Spleen (tissue), 11 donors: ENCODE data around the gene RAD51B. TPM values are rescaled to one million over a fixed set of nuclear protein-coding genes. Genes with fewer than 3 reads are reported as not detected.

Experiments used
- DNase-seq: peaks from one replicate; pipeline ENCODE4 v3.0.0-alpha.2; 2020
- H3K27ac ChIP-seq, 8 donors: fragments of 200-600 bp; sonication (generic) in 7 of 8; 1 replicate in 4 of 8; 2 replicates in 4 of 8; pipeline versions ENCODE4 v1.5.0 to v1.8.0; 2016 to 2021; ENCODE audit warnings: inconsistent platforms in 4 of 8, mild to moderate bottlenecking in 4 of 8, moderate library complexity in 1 of 8
- H3K27me3 ChIP-seq, 7 donors: fragments of 200-600 bp; sonication (generic) in 6 of 7; replicated peaks in 1 of 7; 1 replicate in 4 of 7; 2 replicates in 3 of 7; pipeline versions ENCODE4 v1.5.0 to v1.8.0; 2016 to 2021; ENCODE audit warnings: inconsistent platforms in 3 of 7, mild to moderate bottlenecking in 1 of 7
- H3K36me3 ChIP-seq, 6 donors: fragments of 200-600 bp; sonication (generic) in 5 of 6; 1 replicate in 4 of 6; 2 replicates in 2 of 6; pipeline versions ENCODE4 v1.5.0 to v1.8.0; 2016 to 2021; ENCODE audit warnings: inconsistent platforms in 2 of 6
- H3K4me1 ChIP-seq, 6 donors: fragments of 200-600 bp; sonication (generic) in 5 of 6; 1 replicate in 3 of 6; 2 replicates in 3 of 6; pipeline versions ENCODE4 v1.5.0 to v1.8.0; 2016 to 2021; ENCODE audit warnings: inconsistent platforms in 3 of 6
- H3K4me3 ChIP-seq, 8 donors: fragments of 200-600 bp; sonication (generic) in 7 of 8; 1 replicate in 4 of 8; 2 replicates in 4 of 8; pipeline versions ENCODE4 v1.5.0 to v1.8.0; 2016 to 2021; ENCODE audit warnings: inconsistent platforms in 4 of 8, mild to moderate bottlenecking in 4 of 8, moderate library complexity in 2 of 8
- H3K9me3 ChIP-seq, 8 donors: fragments of 200-600 bp; sonication (generic) in 7 of 8; 1 replicate in 4 of 8; 2 replicates in 4 of 8; pipeline versions ENCODE4 v1.5.0 to v1.8.0; 2016 to 2021; ENCODE audit warnings: inconsistent platforms in 4 of 8
- POLR2A ChIP-seq, 3 donors: fragments of 450-650 bp; IDR thresholded peaks; one replicate each; pipeline ENCODE4 v1.5.1; 2017; ENCODE audit warnings: antibody characterized with exemption in 3 of 3, mild to moderate bottlenecking in 1 of 3
- POLR2AphosphoS5 ChIP-seq, 3 donors: sonication (generic); formaldehyde crosslinking; IDR thresholded peaks; one replicate each; pipeline ENCODE4 v1.5.1; 2017; ENCODE audit warnings: antibody characterized with exemption in 3 of 3
- WGBS, 5 donors: extraction: QIAGEN DNeasy Blood & Tissue Kit in 3 of 5; methylation state at CpG; one replicate each; pipeline versions ENCODE4 v1.1.5 to v1.1.7; 2013 to 2018; 5-methylcytosine and 5-hydroxymethylcytosine counted together
- intact Hi-C: fragments of 100-400 bp; cut with DNase I; formaldehyde crosslinking; loops from one replicate; pipeline ENCODE4 v1.15.0; 2023; ENCODE audit warnings: low total_unique reads
- polyA plus RNA-seq, 3 donors: library from polyadenylated mRNA; stranded (reverse); fragments of 200-250 nt; gene quantifications; one replicate each; pipeline ENCODE4 v1.2.1, GENCODE V29; 2013
- total RNA-seq, 7 donors: library from RNA; depleted of rRNA in 3 of 7; stranded (reverse); fragments of >200 nt in 3 of 7; fragmentation: NEBNext Ultra II Directional in 4 of 7; extraction: Animal tissue kit (Norgen Biotek cat#: 25700) in 4 of 7; gene quantifications; one replicate each; pipeline versions ENCODE4 v1.1.0 to v1.2.1, GENCODE V29; 2016 to 2021
- TF ChIP-seq, protein P1 (sequence below), 11 experiments: fragments of 200-600 bp in 7 of 11; fragments of 450-650 bp in 4 of 11; sonication (generic) in 4 of 11; IDR thresholded peaks in 8 of 11; conservative IDR thresholded peaks in 3 of 11; 1 replicate in 7 of 11; 2 replicates in 4 of 11; pipeline versions ENCODE4 v1.4.0 to v1.8.0; 2016 to 2021; ENCODE audit warnings: antibody characterized with exemption in 11 of 11, inconsistent platforms in 4 of 11, mild to moderate bottlenecking in 1 of 11
- donor health status: healthy with polysubstance abuse.
- donor health status: DM: no; HTN: no; CAD: no; lungs with moderate emphysema.
- donor health status: DM: no; HTN: no; CAD: no.
- donor health status: Bipolar disorder and iron deficiency.
- donor health status: healthy.
- donor health status: DM: no; HTN: no; CAD: no.
- donor health status: DM: yes; HTN: yes; CAD: no.

Gene RAD51B
- total and polyA plus RNA-seq, 10 donors: 4.2 to 43.7 (median 29.8) TPM

DNA sequence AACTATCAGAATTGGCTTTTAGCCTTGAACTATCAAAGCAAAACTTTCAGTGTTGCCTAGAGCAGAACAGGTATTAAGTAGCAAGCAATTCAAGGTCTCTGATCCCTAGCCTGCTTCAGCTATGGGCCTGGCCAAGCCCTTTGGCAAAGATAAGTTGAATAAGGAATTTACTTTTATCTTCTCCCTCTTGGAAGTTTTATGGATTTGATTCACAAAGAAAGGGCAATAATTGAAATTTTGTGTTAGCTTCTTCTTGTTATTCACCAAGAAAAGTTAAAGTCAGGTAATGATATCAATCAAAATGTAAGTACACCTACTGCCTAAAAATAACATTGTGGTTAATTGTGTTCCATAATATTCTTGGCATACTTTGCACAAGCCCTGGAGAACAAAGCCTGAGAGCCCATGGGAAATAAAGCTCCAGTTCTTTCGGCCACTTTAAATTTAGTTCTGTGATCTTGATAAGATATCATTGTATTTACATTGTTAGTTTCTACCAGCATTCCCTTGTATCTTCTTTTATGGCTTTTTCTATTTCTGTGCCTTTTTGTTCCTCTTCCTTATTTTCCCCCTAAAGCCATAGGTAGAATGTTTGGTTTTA is 158.0 kb downstream of the RAD51B start:
- no peak for TF ChIP-seq POLR2AphosphoS5 (IDR thresholded peaks at IDR 0.05)
- TF ChIP-seq, protein P1, sequence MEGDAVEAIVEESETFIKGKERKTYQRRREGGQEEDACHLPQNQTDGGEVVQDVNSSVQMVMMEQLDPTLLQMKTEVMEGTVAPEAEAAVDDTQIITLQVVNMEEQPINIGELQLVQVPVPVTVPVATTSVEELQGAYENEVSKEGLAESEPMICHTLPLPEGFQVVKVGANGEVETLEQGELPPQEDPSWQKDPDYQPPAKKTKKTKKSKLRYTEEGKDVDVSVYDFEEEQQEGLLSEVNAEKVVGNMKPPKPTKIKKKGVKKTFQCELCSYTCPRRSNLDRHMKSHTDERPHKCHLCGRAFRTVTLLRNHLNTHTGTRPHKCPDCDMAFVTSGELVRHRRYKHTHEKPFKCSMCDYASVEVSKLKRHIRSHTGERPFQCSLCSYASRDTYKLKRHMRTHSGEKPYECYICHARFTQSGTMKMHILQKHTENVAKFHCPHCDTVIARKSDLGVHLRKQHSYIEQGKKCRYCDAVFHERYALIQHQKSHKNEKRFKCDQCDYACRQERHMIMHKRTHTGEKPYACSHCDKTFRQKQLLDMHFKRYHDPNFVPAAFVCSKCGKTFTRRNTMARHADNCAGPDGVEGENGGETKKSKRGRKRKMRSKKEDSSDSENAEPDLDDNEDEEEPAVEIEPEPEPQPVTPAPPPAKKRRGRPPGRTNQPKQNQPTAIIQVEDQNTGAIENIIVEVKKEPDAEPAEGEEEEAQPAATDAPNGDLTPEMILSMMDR (IDR thresholded peaks at IDR 0.05 in 8 of 11, conservative IDR thresholded peaks at IDR 0.05 in 3 of 11): no peak
- TF ChIP-seq POLR2A (IDR thresholded peaks at IDR 0.05): no peak
- no peaks in the 10 kb centered on the region for H3K9me3 ChIP-seq
- no peak overlapping the region for H3K4me3 ChIP-seq
- no peak for DNase-seq
- H3K27ac ChIP-seq: no peak overlapping the region
- no peaks in the 10 kb centered on the region for H3K4me1 ChIP-seq
- no peaks in the 10 kb centered on the region for H3K36me3 ChIP-seq
- intact Hi-C loops: no loop called here
- WGBS, 5 donors: 87 to 95% (median 91%) methylated on average over 1 of the region's 1 CpG
- H3K27me3 ChIP-seq: no peaks in the 10 kb centered on the region

DNA sequence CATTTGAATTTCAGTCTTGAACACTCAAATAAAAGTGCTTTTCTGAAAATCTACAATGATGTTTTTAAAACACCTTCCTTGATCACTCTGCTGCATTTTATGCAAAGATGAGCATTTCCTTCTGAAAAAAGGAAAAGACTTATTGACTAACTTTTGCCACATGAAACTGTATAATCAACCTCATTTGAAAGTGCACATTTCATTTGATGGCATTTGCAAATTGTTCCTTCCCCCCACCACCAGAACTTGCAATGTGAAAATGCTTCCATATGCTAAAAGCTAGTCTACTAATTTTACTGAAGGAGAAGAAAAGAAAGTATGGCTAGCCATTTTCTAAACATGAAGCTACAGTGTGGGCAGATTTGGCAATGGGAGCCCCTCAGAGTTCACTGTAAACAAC is 159.2 kb downstream of the RAD51B start:
- no peak for DNase-seq
- H3K36me3 ChIP-seq: no peaks in the 10 kb centered on the region
- no peaks in the 10 kb centered on the region for H3K9me3 ChIP-seq
- no peak overlapping the region for H3K4me3 ChIP-seq
- no peak for TF ChIP-seq POLR2A (IDR thresholded peaks at IDR 0.05)
- TF ChIP-seq, protein P1 (IDR thresholded peaks at IDR 0.05 in 8 of 11, conservative IDR thresholded peaks at IDR 0.05 in 3 of 11): no peak
- TF ChIP-seq POLR2AphosphoS5 (IDR thresholded peaks at IDR 0.05): no peak
- H3K27me3 ChIP-seq: no peaks in the 10 kb centered on the region
- no peaks in the 10 kb centered on the region for H3K4me1 ChIP-seq
- H3K27ac ChIP-seq: no peak overlapping the region
- intact Hi-C loops: no loop called here

DNA sequence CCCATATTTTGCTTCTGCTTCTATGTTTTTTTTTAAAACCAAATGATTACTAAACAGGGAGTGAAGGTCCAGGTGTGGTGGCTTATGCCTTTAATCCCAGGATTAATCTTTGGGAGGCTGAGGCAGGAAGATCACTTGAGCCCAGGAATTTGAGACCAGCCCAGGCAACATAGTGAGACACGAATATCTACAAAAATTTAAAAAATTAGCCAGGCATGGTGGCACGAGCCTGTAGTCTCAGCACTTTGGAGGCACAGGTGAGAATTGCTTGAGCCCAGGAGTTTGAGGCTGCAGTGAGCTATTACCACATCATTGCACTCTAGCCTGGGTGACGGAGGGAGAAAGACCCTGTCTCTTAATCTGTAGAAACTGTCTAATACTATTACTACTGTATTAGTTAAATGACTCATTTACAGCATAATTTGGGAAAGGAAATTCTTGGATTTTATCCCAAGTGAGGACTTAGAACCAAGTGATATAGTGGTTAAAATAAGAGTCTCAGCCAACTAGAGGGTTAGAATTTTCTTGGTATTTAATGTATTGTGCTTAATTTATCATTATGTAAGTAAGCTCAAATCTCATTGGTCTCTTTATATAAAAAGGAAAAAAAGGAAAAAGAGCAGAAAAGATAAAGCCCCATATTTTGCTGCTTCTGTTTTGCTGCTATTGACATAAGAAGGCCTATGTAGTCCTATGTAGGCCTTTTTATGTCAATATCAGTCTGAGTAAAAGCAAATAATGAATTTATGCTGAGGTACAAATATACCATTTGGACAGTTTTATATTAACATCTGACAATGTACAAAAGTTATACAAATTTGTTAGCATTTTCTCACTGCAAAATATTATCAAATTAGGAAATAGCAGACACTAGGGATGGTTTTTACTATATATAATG is 163.4 kb downstream of the RAD51B start:
- TF ChIP-seq POLR2A (IDR thresholded peaks at IDR 0.05) (no peak), POLR2AphosphoS5 (IDR thresholded peaks at IDR 0.05) (no peak)
- TF ChIP-seq, protein P1 (IDR thresholded peaks at IDR 0.05 in 8 of 11, conservative IDR thresholded peaks at IDR 0.05 in 3 of 11): no peak
- WGBS, 5 donors: 89 to 94% (median 92%) methylated on average over 3 of the region's 3 CpGs
- intact Hi-C loops: no loop called here

DNA sequence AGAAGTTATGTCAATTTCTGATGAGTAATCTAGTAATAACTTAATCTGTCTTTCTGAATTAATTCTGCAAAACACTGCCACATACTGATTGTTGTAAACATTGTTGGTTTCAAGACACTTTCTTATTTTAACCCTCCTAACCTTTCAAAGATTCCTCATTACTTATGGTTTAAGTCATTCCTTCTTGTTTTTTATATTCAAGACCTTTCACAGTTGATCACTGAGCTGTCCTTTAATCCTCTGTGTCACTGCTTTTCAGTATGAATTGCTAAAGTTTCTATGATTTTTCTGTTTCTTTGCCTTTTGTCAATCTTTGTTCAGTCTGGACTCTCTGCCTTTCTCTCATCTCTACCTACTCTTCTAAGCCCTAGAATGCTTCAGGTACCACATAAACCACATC is 164.7 kb downstream of the RAD51B start:
- intact Hi-C loops: no loop called here
- peaks cover 0 to 13% (median 0%) of the 10 kb centered on the region in 6 donors for H3K4me1 ChIP-seq
- H3K27me3 ChIP-seq: no peaks in the 10 kb centered on the region
- no peak for TF ChIP-seq POLR2A (IDR thresholded peaks at IDR 0.05)
- no peak for TF ChIP-seq POLR2AphosphoS5 (IDR thresholded peaks at IDR 0.05)
- TF ChIP-seq, protein P1 (IDR thresholded peaks at IDR 0.05 in 8 of 11, conservative IDR thresholded peaks at IDR 0.05 in 3 of 11): no peak
- no peak overlapping the region for H3K4me3 ChIP-seq
- no peaks in the 10 kb centered on the region for H3K9me3 ChIP-seq
- H3K36me3 ChIP-seq: no peaks in the 10 kb centered on the region
- no peak overlapping the region for H3K27ac ChIP-seq
- no peak for DNase-seq

More for the DNA sequence above, 163.4 kb downstream of the RAD51B start:
- H3K4me1 ChIP-seq: peaks cover 0 to 6% (median 0%) of the 10 kb centered on the region in 6 donors
- H3K27me3 ChIP-seq: no peaks in the 10 kb centered on the region
- no peak for DNase-seq
- H3K4me3 ChIP-seq: no peak overlapping the region
- no peaks in the 10 kb centered on the region for H3K36me3 ChIP-seq
- H3K27ac ChIP-seq: no peak overlapping the region
- no peaks in the 10 kb centered on the region for H3K9me3 ChIP-seq
